SK-N-SH (cell line): ENCODE results near the gene ADGRD2. TPM values are rescaled to one million over a fixed set of nuclear protein-coding genes. Genes with fewer than 3 reads are reported as not detected.

Experiments
- CTCF ChIA-PET: fragments of 300-600, 350-600 bp; formaldehyde crosslinking; extraction: SDS; loops from one replicate; lab custom pipeline; 2021; lab: Yijun Ruan, JAX
- POLR2A ChIA-PET: fragments of 350-600 bp; sonication (Branson Sonifier 250); formaldehyde crosslinking; extraction: SDS; loops from one replicate; lab custom pipeline; 2020; ENCODE audit warnings: antibody characterized with exemption, inconsistent platforms; lab: Yijun Ruan, JAX
- DNase-seq: peaks from one replicate; pipeline ENCODE4 v3.0.0; 2012
- H2AFZ ChIP-seq: fragments of 200-600 bp; sonication (generic); 2 replicates; pipeline ENCODE4 v1.8.1; 2016; ENCODE audit warnings: antibody characterized with exemption, mild to moderate bottlenecking, low read depth
- H3F3A ChIP-seq: fragments of 200-600 bp; sonication (generic); replicated peaks from 2 replicates; pipeline ENCODE3; 2016; ENCODE audit warnings: antibody characterized with exemption, mild to moderate bottlenecking; ENCODE audit not compliant: insufficient read depth
- H3K27ac ChIP-seq, 2 experiments: fragments of 200-500 bp in 1 of 2; fragments of 200-600 bp in 1 of 2; sonication (Bioruptor generic) in 1 of 2; sonication (generic), shearing (Covaris generic) in 1 of 2; 2 replicates each; pipeline versions ENCODE4 v1.5.1 to v1.6.1; 2014 to 2016; ENCODE audit warnings: low read depth in 2 of 2, inconsistent platforms in 1 of 2, low read length in 1 of 2, mild to moderate bottlenecking in 1 of 2, mixed read lengths in 1 of 2
- H3K27me3 ChIP-seq: fragments of 200-600 bp; sonication (generic), shearing (Covaris generic); 2 replicates; pipeline ENCODE4 v1.6.1; 2016; ENCODE audit warnings: mixed run types; ENCODE audit not compliant: insufficient read depth
- H3K36me3 ChIP-seq, 2 experiments: fragments of 200-500 bp in 1 of 2; fragments of 200-600 bp in 1 of 2; sonication (Bioruptor generic) in 1 of 2; sonication (generic) in 1 of 2; replicated peaks in 1 of 2; 2 replicates each; pipeline versions ENCODE3 to v1.5.1; 2014 to 2016; ENCODE audit warnings: low read length in 1 of 2, mild to moderate bottlenecking in 1 of 2; ENCODE audit not compliant: insufficient read depth in 2 of 2, control insufficient read depth in 1 of 2
- H3K4me1 ChIP-seq, 2 experiments: fragments of 200-500 bp in 1 of 2; fragments of 200-600 bp in 1 of 2; sonication (Bioruptor generic) in 1 of 2; sonication (generic), shearing (Covaris generic) in 1 of 2; 2 replicates each; pipeline versions ENCODE4 v1.5.1 to v1.6.1; 2014 to 2016; ENCODE audit warnings: low read depth in 1 of 2, low read length in 1 of 2, mixed run types in 1 of 2; ENCODE audit not compliant: insufficient read depth in 2 of 2, control insufficient read depth in 1 of 2
- H3K4me2 ChIP-seq: fragments of 200-600 bp; sonication (generic), shearing (Covaris generic); 2 replicates; pipeline ENCODE4 v1.6.1; 2017; ENCODE audit warnings: mixed run types
- H3K4me3 ChIP-seq, 2 experiments: fragments of 200-500 bp in 1 of 2; fragments of 200-600 bp in 1 of 2; sonication (Bioruptor generic) in 1 of 2; sonication (generic), shearing (Covaris generic) in 1 of 2; 2 replicates each; pipeline versions ENCODE4 v1.5.1 to v1.8.1; 2014 to 2016; ENCODE audit warnings: low read depth in 2 of 2, inconsistent platforms in 1 of 2, low read length in 1 of 2, mild to moderate bottlenecking in 1 of 2, mixed read lengths in 1 of 2, moderate library complexity in 1 of 2
- H3K79me2 ChIP-seq: fragments of 200-600 bp; sonication (generic); 2 replicates; pipeline ENCODE4 v1.8.1; 2017; ENCODE audit warnings: mild to moderate bottlenecking; ENCODE audit not compliant: insufficient read depth
- H3K9ac ChIP-seq: fragments of 200-600 bp; sonication (generic); 2 replicates; pipeline ENCODE4 v1.6.1; 2017; ENCODE audit warnings: mixed run types
- H3K9me2 ChIP-seq: fragments of 200-600 bp; sonication (generic); 2 replicates; pipeline ENCODE4 v1.6.1; 2017; ENCODE audit warnings: mixed run types
- H3K9me3 ChIP-seq: fragments of 200-600 bp; sonication (generic); 2 replicates; pipeline ENCODE4 v1.6.1; 2017; ENCODE audit warnings: mixed run types, mild to moderate bottlenecking, moderate library complexity
- H4K20me1 ChIP-seq: fragments of 200-600 bp; sonication (generic); 2 replicates; pipeline ENCODE4 v1.6.1; 2017; ENCODE audit warnings: mild to moderate bottlenecking, mixed run types; ENCODE audit not compliant: insufficient read depth
- ELF1 ChIP-seq: IDR thresholded peaks from 2 replicates; pipeline ENCODE4 v1.4.0; 2012
- EP300 ChIP-seq, 2 experiments: IDR thresholded peaks; 2 replicates each; pipeline versions ENCODE4 v1.4.0 to v1.6.1; 2012; ENCODE audit warnings: borderline replicate concordance in 1 of 2, low read depth in 1 of 2, low read length in 1 of 2
- EZH2phosphoT487 ChIP-seq: fragments of 200-600 bp; sonication (generic); IDR thresholded peaks from 2 replicates; pipeline ENCODE4 v1.6.1; 2017; ENCODE audit warnings: low read depth, mixed run types, mild to moderate bottlenecking, antibody characterized with exemption, moderate library complexity, borderline replicate concordance
- FOSL2 ChIP-seq: IDR thresholded peaks from 2 replicates; pipeline ENCODE4 v1.4.0; 2012; ENCODE audit warnings: low read depth, mild to moderate bottlenecking, moderate library complexity, borderline replicate concordance
- FOXM1 ChIP-seq: IDR thresholded peaks from 2 replicates; pipeline ENCODE4 v1.4.0; 2012; ENCODE audit warnings: low read depth, mild to moderate bottlenecking
- GABPA ChIP-seq: IDR thresholded peaks from 2 replicates; pipeline ENCODE4 v1.4.0; 2012; ENCODE audit warnings: low read depth, mild to moderate bottlenecking
- MAX ChIP-seq: IDR thresholded peaks from 2 replicates; pipeline ENCODE4 v1.4.0; 2012; ENCODE audit warnings: low read depth
- MEF2A ChIP-seq: IDR thresholded peaks from 2 replicates; pipeline ENCODE4 v1.4.0; 2012; ENCODE audit warnings: low read depth, borderline replicate concordance
- NFIC ChIP-seq: IDR thresholded peaks from 2 replicates; pipeline ENCODE4 v1.4.0; 2012; ENCODE audit warnings: borderline replicate concordance
- PBX3 ChIP-seq: IDR thresholded peaks from 2 replicates; pipeline ENCODE4; 2012
- POLR2AphosphoS5 ChIP-seq: IDR thresholded peaks from 2 replicates; pipeline ENCODE4 v1.6.1; 2012; ENCODE audit warnings: low read depth, low read length
- RCOR1 ChIP-seq: fragments of 150-350 bp; IDR thresholded peaks from 2 replicates; pipeline ENCODE4 v1.6.1; 2017; ENCODE audit warnings: antibody characterized with exemption, low read length
- REST ChIP-seq: IDR thresholded peaks from 2 replicates; pipeline ENCODE4 v1.6.1; 2012; ENCODE audit warnings: mild to moderate bottlenecking, low read depth, low read length, moderate library complexity
- RFX5 ChIP-seq: IDR thresholded peaks from 2 replicates; pipeline ENCODE4 v1.6.1; 2012; ENCODE audit warnings: mild to moderate bottlenecking, improper control_type of control experiment, low read length
- SIN3A ChIP-seq: IDR thresholded peaks from 2 replicates; pipeline ENCODE4 v1.6.1; 2012; ENCODE audit warnings: low read depth, mild to moderate bottlenecking, low read length, moderate library complexity, borderline replicate concordance
- SMC3 ChIP-seq: IDR thresholded peaks from 2 replicates; pipeline ENCODE4 v1.6.1; 2012; ENCODE audit warnings: low read depth, low read length, improper control_type of control experiment
- TAF1 ChIP-seq: IDR thresholded peaks from 2 replicates; pipeline ENCODE4 v1.6.1; 2012; ENCODE audit warnings: low read depth, mild to moderate bottlenecking, low read length, moderate library complexity, borderline replicate concordance
- TCF12 ChIP-seq: IDR thresholded peaks from 2 replicates; pipeline ENCODE4 v1.4.0; 2012
- USF1 ChIP-seq: IDR thresholded peaks from 2 replicates; pipeline ENCODE4 v1.4.0; 2012; ENCODE audit warnings: low read depth, borderline replicate concordance
- USF2 ChIP-seq: fragments of 150-350 bp; IDR thresholded peaks from 2 replicates; pipeline ENCODE4 v1.6.1; 2017; ENCODE audit warnings: antibody characterized with exemption, low read length, low read depth, borderline replicate concordance
- WGBS: methylation state at CpG from one replicate; pipeline ENCODE4 v1.1.6; 2017; ENCODE audit warnings: low lambda C conversion rate; 5-methylcytosine and 5-hydroxymethylcytosine counted together
- polyA plus RNA-seq, 3 experiments: library from polyadenylated mRNA; depleted of rRNA; stranded (reverse); fragments of >200 nt; gene quantifications; 2 replicates each; pipeline ENCODE4 v1.2.3, GENCODE V29; 2012

The ADGRD2 gene
- polyA plus RNA-seq, 1 of the 3 experiments (the other 2 are of a cell fraction): 0.05 TPM

GRCh38 chr9:124520206-124520596 lies 70.0 kb downstream of the ADGRD2 start:
- TF ChIP-seq EP300 (IDR thresholded peaks at IDR 0.05; ENCODE audit: borderline replicate concordance in 1 of 2, low read depth in 1 of 2, low read length in 1 of 2) (no peak), FOSL2 (no peak), FOXM1 (no peak), REST (no peak), ELF1 (no peak), GABPA (no peak), TCF12 (no peak), RCOR1 (no peak), USF2 (no peak), NFIC (no peak), PBX3 (no peak), SMC3 (no peak), MEF2A (no peak), MAX (no peak), TAF1 (no peak), RFX5 (no peak), USF1 (no peak), EZH2phosphoT487 (no peak), SIN3A (no peak), POLR2AphosphoS5 (no peak)
- DNase-seq: no peak
- H3K27ac ChIP-seq: no peak overlapping the region
- WGBS: 93% methylated on average over 7 of the region's 7 CpGs
- H3K4me2 ChIP-seq: no peak overlapping the region
- no peaks in the 10 kb centered on the region; a peak in 1 of 4 replicates for H3K4me1 ChIP-seq
- H3K9me3 ChIP-seq: no peaks in the 10 kb centered on the region
- no peaks in the 10 kb centered on the region for H4K20me1 ChIP-seq
- no peak overlapping the region for H3K9ac ChIP-seq
- no peaks in the 10 kb centered on the region for H3K27me3 ChIP-seq
- POLR2A ChIA-PET: no interaction called here
- H2AFZ ChIP-seq: no peak overlapping the region
- no peaks in the 10 kb centered on the region for H3K9me2 ChIP-seq
- no peaks in the 10 kb centered on the region for H3F3A ChIP-seq
- no peak overlapping the region for H3K4me3 ChIP-seq
- H3K79me2 ChIP-seq: no peaks in the 10 kb centered on the region
- CTCF ChIA-PET: no interaction called here
- no peaks in the 10 kb centered on the region for H3K36me3 ChIP-seq
